ENCODE results near the gene VTI1A. TPM values are rescaled to one million over a fixed set of nuclear protein-coding genes. Genes with fewer than 3 reads are reported as not detected.

VTI1A gene
- total and polyA plus RNA-seq, 12 donors: 5.2 to 64.1 (median 22.0) TPM

DNA sequence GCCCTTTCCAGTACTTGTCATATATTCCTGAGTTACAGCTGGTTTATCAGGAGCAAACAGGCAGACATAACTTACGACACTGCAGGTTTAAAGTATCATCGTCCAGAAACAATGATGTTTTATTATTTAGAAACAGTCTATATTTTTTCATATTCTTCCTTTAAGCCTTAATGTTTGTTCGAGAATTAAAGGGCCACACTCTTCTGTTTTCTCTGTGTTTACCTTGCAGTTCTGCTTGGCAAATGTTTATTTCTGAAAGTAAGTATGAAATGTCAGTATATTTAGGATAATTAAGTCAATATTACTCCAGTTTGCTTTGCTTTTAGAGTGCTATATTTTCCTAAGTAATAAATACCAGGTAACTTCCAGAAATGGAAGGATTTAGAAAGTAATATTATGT lies 115.1 kb downstream of the VTI1A start:
- no peaks in the 10 kb centered on the region for H3K27me3 ChIP-seq
- no peaks in the 10 kb centered on the region for H3K9me3 ChIP-seq (replicated peaks in 1 of 3)
- intact Hi-C loops (cut with DNase I): no loop called here
- TF ChIP-seq, protein P1, sequence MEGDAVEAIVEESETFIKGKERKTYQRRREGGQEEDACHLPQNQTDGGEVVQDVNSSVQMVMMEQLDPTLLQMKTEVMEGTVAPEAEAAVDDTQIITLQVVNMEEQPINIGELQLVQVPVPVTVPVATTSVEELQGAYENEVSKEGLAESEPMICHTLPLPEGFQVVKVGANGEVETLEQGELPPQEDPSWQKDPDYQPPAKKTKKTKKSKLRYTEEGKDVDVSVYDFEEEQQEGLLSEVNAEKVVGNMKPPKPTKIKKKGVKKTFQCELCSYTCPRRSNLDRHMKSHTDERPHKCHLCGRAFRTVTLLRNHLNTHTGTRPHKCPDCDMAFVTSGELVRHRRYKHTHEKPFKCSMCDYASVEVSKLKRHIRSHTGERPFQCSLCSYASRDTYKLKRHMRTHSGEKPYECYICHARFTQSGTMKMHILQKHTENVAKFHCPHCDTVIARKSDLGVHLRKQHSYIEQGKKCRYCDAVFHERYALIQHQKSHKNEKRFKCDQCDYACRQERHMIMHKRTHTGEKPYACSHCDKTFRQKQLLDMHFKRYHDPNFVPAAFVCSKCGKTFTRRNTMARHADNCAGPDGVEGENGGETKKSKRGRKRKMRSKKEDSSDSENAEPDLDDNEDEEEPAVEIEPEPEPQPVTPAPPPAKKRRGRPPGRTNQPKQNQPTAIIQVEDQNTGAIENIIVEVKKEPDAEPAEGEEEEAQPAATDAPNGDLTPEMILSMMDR (IDR thresholded peaks at IDR 0.05): no peak
- TF ChIP-seq POLR2A (IDR thresholded peaks at IDR 0.05): no peak
- no peak overlapping the region for H3K4me3 ChIP-seq
- H3K27ac ChIP-seq: no peak overlapping the region
- H3K36me3 ChIP-seq (replicated peaks in 1 of 2): no peaks in the 10 kb centered on the region
- peaks cover 0 to 5% of the 10 kb centered on the region in 2 donors for H3K4me1 ChIP-seq (replicated peaks in 1 of 2)
- no peak for DNase-seq
- WGBS, 4 donors: 82 to 87% (median 83%) methylated on average over 3 of the region's 3 CpGs

DNA sequence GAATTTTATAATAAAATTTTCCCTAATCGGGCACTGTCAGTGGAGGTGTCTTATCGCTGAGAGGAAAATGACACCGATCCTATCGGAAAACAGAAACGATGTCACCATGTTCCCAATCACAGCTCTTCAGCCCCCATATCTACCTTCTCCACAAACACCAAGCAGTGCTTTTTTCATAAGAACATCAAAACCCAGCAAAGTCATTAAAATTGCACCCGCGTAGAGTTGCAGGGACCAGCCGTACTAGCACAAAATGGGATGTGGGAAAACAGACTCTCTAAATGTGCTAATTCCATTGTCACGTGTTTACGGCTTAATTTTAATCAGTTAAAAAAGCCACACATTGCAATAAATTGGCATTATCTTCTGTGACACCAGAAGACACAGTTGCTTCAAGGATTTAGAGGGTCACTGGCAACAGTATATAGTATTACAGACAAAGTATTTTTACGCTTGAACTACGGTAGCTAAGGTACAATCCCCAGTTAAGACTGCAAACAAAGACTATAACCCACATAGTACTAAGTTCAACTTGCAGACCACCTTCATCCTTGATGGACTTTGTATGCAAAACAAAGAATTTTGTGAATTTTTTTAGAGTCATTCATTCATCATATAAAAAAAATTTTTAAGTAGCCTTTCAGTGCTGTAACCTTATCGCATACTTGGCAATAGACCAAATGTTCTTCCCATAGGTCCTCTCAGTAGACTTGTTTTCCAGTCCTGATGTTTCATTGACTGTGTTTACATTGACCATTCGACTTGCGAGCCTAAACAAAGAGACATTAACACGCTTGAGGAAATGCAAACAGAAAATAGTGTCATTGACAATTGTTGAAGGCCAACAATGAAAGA lies 116.0 kb downstream of the VTI1A start:
- no peak for DNase-seq
- H3K27me3 ChIP-seq: no peaks in the 10 kb centered on the region
- H3K4me1 ChIP-seq (replicated peaks in 1 of 2): peaks cover 0 to 5% of the 10 kb centered on the region in 2 donors
- H3K9me3 ChIP-seq (replicated peaks in 1 of 3): no peaks in the 10 kb centered on the region
- intact Hi-C loops (cut with DNase I): no loop called here
- no peak for TF ChIP-seq POLR2A (IDR thresholded peaks at IDR 0.05)
- TF ChIP-seq, protein P1 (IDR thresholded peaks at IDR 0.05): no peak
- H3K36me3 ChIP-seq (replicated peaks in 1 of 2): no peaks in the 10 kb centered on the region
- 93 to 96% (median 95%) methylated on average over 16 of the region's 16 CpGs for WGBS, 4 donors
- H3K27ac ChIP-seq: no peak overlapping the region
- H3K4me3 ChIP-seq: no peak overlapping the region

DNA sequence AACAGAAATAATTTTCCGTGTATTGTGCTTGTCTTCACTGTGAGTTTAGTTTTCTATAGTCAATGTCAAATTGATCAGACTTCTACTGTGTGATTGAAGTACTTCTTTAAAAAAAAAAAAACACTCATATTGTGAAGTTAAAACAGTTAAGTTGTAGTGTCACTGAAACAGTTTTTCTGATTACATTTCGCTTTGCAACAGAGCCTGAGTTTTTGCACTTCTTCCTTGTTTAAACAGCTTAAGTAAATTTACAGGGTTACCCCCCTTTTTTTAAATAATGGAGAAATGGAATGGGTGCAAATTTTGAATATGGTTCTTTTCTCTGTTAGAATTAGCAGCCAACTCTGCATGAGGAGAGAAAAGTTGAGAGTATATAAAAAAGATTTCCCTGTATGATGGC lies 117.3 kb downstream of the VTI1A start:
- H3K27ac ChIP-seq: no peak overlapping the region
- WGBS, 4 donors: 69 to 83% (median 81%) methylated on average over 2 of the region's 2 CpGs
- no peaks in the 10 kb centered on the region for H3K27me3 ChIP-seq
- intact Hi-C loops (cut with DNase I): no loop called here
- no peaks in the 10 kb centered on the region for H3K9me3 ChIP-seq (replicated peaks in 1 of 3)
- no peak overlapping the region for H3K4me3 ChIP-seq
- no peak for DNase-seq
- TF ChIP-seq, protein P1 (IDR thresholded peaks at IDR 0.05): no peak
- no peak for TF ChIP-seq POLR2A (IDR thresholded peaks at IDR 0.05)
- H3K4me1 ChIP-seq (replicated peaks in 1 of 2): peaks cover 0 to 5% of the 10 kb centered on the region in 2 donors
- H3K36me3 ChIP-seq (replicated peaks in 1 of 2): no peaks in the 10 kb centered on the region

DNA sequence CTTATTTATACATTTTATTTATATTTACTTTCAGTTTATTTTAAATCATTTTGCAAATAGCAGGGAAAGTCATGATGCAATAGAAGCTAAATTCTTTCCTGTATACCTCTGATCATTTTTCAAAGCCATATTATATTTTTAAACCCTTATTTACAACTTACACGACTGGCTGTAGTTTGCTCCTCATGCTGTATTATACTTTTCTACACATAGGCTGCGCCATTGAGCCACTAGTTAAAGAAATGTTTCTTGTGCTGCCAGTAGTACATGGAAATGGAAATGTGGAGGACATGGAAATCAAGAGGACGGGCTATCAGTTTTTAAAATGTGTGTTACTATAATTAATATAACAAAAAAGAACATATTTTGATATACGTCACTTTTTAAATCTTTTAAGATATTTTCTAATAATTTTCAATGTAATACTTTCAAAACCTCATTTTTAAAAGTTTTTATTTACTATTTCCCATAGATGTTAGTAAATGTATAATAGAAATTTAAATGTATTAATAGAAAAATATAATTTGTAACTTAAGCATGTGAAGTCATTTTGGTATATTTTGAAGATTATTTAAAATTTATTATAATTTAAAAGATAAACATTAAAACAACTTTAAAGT lies 118.5 kb downstream of the VTI1A start:
- TF ChIP-seq POLR2A (IDR thresholded peaks at IDR 0.05): no peak
- TF ChIP-seq, protein P1 (IDR thresholded peaks at IDR 0.05): peak; percentile 64 to 84 (median 76)
- H3K36me3 ChIP-seq (replicated peaks in 1 of 2): no peaks in the 10 kb centered on the region
- no peak overlapping the region for H3K4me3 ChIP-seq
- intact Hi-C loops (cut with DNase I): no loop called here
- peak; percentile 18 to 68 (median 55) for DNase-seq
- H3K27me3 ChIP-seq: no peaks in the 10 kb centered on the region
- peaks cover 0 to 5% of the 10 kb centered on the region in 2 donors for H3K4me1 ChIP-seq (replicated peaks in 1 of 2)
- H3K27ac ChIP-seq: no peak overlapping the region
- whole genome bisulfite sequencing, 4 donors: 33 to 37% (median 35%) methylated on average over 4 of the region's 4 CpGs
- H3K9me3 ChIP-seq (replicated peaks in 1 of 3): no peaks in the 10 kb centered on the region

Measured in adrenal gland (tissue), 12 donors.